H9 (cell line): Measurements from ENCODE around the gene ENOX2. TPM values are rescaled to one million over a fixed set of nuclear protein-coding genes. Genes with fewer than 3 reads are reported as not detected.

Experiments used
- DNase-seq: peaks from one replicate; pipeline ENCODE4 v3.0.0-alpha.2; 2017
- H2AFZ ChIP-seq: one replicate; pipeline ENCODE4 v1.6.1; 2013; ENCODE audit warnings: mild to moderate bottlenecking, low read length, control low read depth, moderate library complexity
- H2AK5ac ChIP-seq: 2 replicates; pipeline ENCODE4 v1.6.1; 2013; ENCODE audit warnings: low read length, control low read depth, mixed read lengths; ENCODE audit not compliant: insufficient read length
- H2BK120ac ChIP-seq: one replicate; pipeline ENCODE4 v1.6.1; 2013; ENCODE audit warnings: low read depth, mild to moderate bottlenecking, low read length, control low read depth, inconsistent platforms; ENCODE audit not compliant: poor library complexity, severe bottlenecking
- H2BK12ac ChIP-seq: 2 replicates; pipeline ENCODE4 v1.6.1; 2013; ENCODE audit warnings: low read length, control low read depth, mixed read lengths, low read depth; ENCODE audit not compliant: insufficient read length
- H2BK15ac ChIP-seq: 2 replicates; pipeline ENCODE4 v1.6.1; 2013; ENCODE audit warnings: low read depth, low read length, control low read depth
- H2BK20ac ChIP-seq: one replicate; pipeline ENCODE4 v1.6.1; 2013; ENCODE audit warnings: low read depth, mild to moderate bottlenecking, low read length, control low read depth, inconsistent platforms; ENCODE audit not compliant: poor library complexity, severe bottlenecking
- H2BK5ac ChIP-seq: 2 replicates; pipeline ENCODE4 v1.6.1; 2013; ENCODE audit warnings: low read length, control low read depth, mixed read lengths; ENCODE audit not compliant: insufficient read length
- H3K14ac ChIP-seq: 2 replicates; pipeline ENCODE4 v1.6.1; 2013; ENCODE audit warnings: low read length, control low read depth; ENCODE audit not compliant: insufficient read depth
- H3K18ac ChIP-seq: 2 replicates; pipeline ENCODE4 v1.6.1; 2013; ENCODE audit warnings: low read depth, mild to moderate bottlenecking, mixed read lengths, low read length, control low read depth; ENCODE audit not compliant: insufficient read length
- H3K23ac ChIP-seq: 2 replicates; pipeline ENCODE4 v1.6.1; 2013; ENCODE audit warnings: low read length, control low read depth, mixed read lengths, low read depth; ENCODE audit not compliant: insufficient read length
- H3K23me2 ChIP-seq: 2 replicates; pipeline ENCODE4 v1.6.1; 2013; ENCODE audit warnings: low read depth, mild to moderate bottlenecking, mixed read lengths, low read length, control low read depth; ENCODE audit not compliant: insufficient read length, poor library complexity, severe bottlenecking
- H3K27ac ChIP-seq: 2 replicates; pipeline ENCODE4 v1.5.1; 2013; ENCODE audit warnings: low read length, control low read depth, mixed read lengths, low read depth; ENCODE audit not compliant: insufficient read length
- H3K27me3 ChIP-seq: 2 replicates; pipeline ENCODE4 v1.6.1; 2013; ENCODE audit warnings: low read length, control low read depth, inconsistent platforms; ENCODE audit not compliant: insufficient read depth
- H3K4ac ChIP-seq: 2 replicates; pipeline ENCODE4 v1.6.1; 2013; ENCODE audit warnings: low read depth, mild to moderate bottlenecking, control low read depth, inconsistent platforms, low read length, moderate library complexity
- H3K4me1 ChIP-seq: 2 replicates; pipeline ENCODE4 v1.6.1; 2013; ENCODE audit warnings: low read length, control low read depth, inconsistent platforms; ENCODE audit not compliant: insufficient read depth
- H3K4me2 ChIP-seq: 2 replicates; pipeline ENCODE4 v1.6.1; 2013; ENCODE audit warnings: low read length, control low read depth, mixed read lengths; ENCODE audit not compliant: insufficient read length, insufficient read depth
- H3K56ac ChIP-seq: 2 replicates; pipeline ENCODE4 v1.6.1; 2013; ENCODE audit warnings: low read depth, mild to moderate bottlenecking, mixed read lengths, low read length, control low read depth; ENCODE audit not compliant: insufficient read length
- H3K79me1 ChIP-seq: 2 replicates; pipeline ENCODE4 v1.6.1; 2013; ENCODE audit warnings: low read depth, mild to moderate bottlenecking, moderate library complexity, low read length, control low read depth, inconsistent platforms; ENCODE audit not compliant: insufficient read depth, poor library complexity, severe bottlenecking
- H3K79me2 ChIP-seq: 2 replicates; pipeline ENCODE4 v1.6.1; 2013; ENCODE audit warnings: low read length, control low read depth, inconsistent platforms; ENCODE audit not compliant: insufficient read depth
- H3K9ac ChIP-seq: 2 replicates; pipeline ENCODE4 v1.6.1; 2013; ENCODE audit warnings: low read length, control low read depth, mixed read lengths; ENCODE audit not compliant: insufficient read length; ENCODE audit errors: extremely low read depth
- H3K9me3 ChIP-seq: one replicate; pipeline ENCODE4 v1.6.1; 2013; ENCODE audit warnings: low read depth, low read length, inconsistent platforms; ENCODE audit not compliant: control insufficient read depth
- H3T11ph ChIP-seq: one replicate; pipeline ENCODE4 v1.6.1; 2013; ENCODE audit warnings: mild to moderate bottlenecking, low read length, control low read depth, inconsistent platforms
- H4K20me1 ChIP-seq: one replicate; pipeline ENCODE4 v1.6.1; 2013; ENCODE audit not compliant: control insufficient read depth, insufficient read length, insufficient read depth
- H4K5ac ChIP-seq: 2 replicates; pipeline ENCODE4 v1.6.1; 2013; ENCODE audit warnings: low read depth, mild to moderate bottlenecking, mixed read lengths, low read length, control low read depth; ENCODE audit not compliant: insufficient read length
- H4K8ac ChIP-seq: replicated peaks from 2 replicates; pipeline ENCODE4 v1.6.1; 2013; ENCODE audit warnings: low read length, control low read depth, mixed read lengths, low read depth; ENCODE audit not compliant: insufficient read length
- H4K91ac ChIP-seq: 2 replicates; pipeline ENCODE4 v1.6.1; 2013; ENCODE audit warnings: low read depth, mild to moderate bottlenecking, moderate library complexity, mixed read lengths, low read length, control low read depth; ENCODE audit not compliant: insufficient read length
- H3K27ac Mint-ChIP-seq, 3 experiments: 2 replicates in 2 of 3; 3 replicates in 1 of 3; pipeline ENCODE4 v1.8.0; 2020 to 2021; ENCODE audit warnings: mixed read lengths in 3 of 3, mild to moderate bottlenecking in 1 of 3, moderate library complexity in 1 of 3
- H3K27me3 Mint-ChIP-seq: 2 replicates; pipeline ENCODE4 v1.8.0; 2021; ENCODE audit warnings: low read depth, mild to moderate bottlenecking, moderate library complexity, mixed read lengths
- H3K36me3 Mint-ChIP-seq, 3 experiments: 2 replicates in 2 of 3; 3 replicates in 1 of 3; pipeline ENCODE4 v1.8.0; 2020 to 2021; ENCODE audit warnings: low read depth in 3 of 3, mixed read lengths in 3 of 3; ENCODE audit not compliant: insufficient read depth in 1 of 3
- H3K4me1 Mint-ChIP-seq, 2 experiments: 2 replicates each; pipeline ENCODE4 v1.8.0; 2020; ENCODE audit warnings: mixed read lengths in 2 of 2
- H3K4me3 Mint-ChIP-seq, 2 experiments: 2 replicates in 1 of 2; 3 replicates in 1 of 2; pipeline ENCODE4 v1.8.0; 2020 to 2021; ENCODE audit warnings: mild to moderate bottlenecking in 2 of 2, mixed read lengths in 2 of 2, moderate library complexity in 1 of 2
- H3K9me3 Mint-ChIP-seq, 2 experiments: 2 replicates in 1 of 2; 3 replicates in 1 of 2; pipeline ENCODE4 v1.8.0; 2020; ENCODE audit warnings: mild to moderate bottlenecking in 2 of 2, mixed read lengths in 2 of 2, moderate library complexity in 1 of 2
- WGBS: extraction: QIAGEN DNeasy Blood & Tissue Kit; methylation state at CpG from one replicate; pipeline ENCODE4 v1.1.7; 2013; ENCODE audit warnings: missing lambda C conversion rate, low lambda C conversion rate, mixed read lengths; ENCODE audit not compliant: insufficient read length; ENCODE audit errors: extremely low coverage; 5-methylcytosine and 5-hydroxymethylcytosine counted together
- total RNA-seq: library from RNA; stranded (reverse); gene quantifications from 2 replicates; pipeline ENCODE4 v1.2.1, GENCODE V29; 2021
- TF ChIP-seq, protein P1 (sequence below): fragments of 200-600 bp; sonication (generic); conservative IDR thresholded peaks from 3 replicates; pipeline ENCODE4 v1.8.0; 2021; ENCODE audit warnings: antibody characterized with exemption, mild to moderate bottlenecking

The ENOX2 gene
- total RNA-seq, 1 experiment from 2014 or later: 17.7 TPM

DNA sequence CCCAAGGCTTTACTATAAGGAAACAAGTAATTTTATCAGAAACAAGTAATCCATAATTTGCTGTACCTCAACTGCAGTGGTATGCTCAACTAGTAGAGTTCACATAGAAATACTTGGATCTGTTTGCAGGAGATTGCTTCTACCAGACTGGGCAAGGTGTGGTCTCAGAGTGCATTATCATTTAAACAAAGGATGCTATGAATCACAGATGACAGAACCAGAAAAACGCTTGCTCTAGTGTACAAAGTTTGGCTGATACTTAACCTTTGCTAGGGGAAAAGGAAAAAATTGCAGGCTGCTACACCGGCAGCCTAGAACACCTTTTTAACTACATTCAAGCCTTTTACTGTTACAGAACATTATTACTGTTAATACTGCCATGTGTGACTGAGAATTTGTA lies 97.1 kb downstream of the ENOX2 start:
- Mint-ChIP-seq H3K4me1 (no peaks in the 10 kb centered on the region), H3K9me3 (no peaks in the 10 kb centered on the region), H3K4me3 (no peak overlapping the region), H3K27me3 (no peaks in the 10 kb centered on the region), H3K36me3 (no peaks in the 10 kb centered on the region), H3K27ac (no peak overlapping the region)
- Histone ChIP-seq H2BK120ac (no peak overlapping the region), H3K79me1 (no peaks in the 10 kb centered on the region), H3K27ac (no peak overlapping the region), H3K9me3 (no peaks in the 10 kb centered on the region), H3K4ac (no peak overlapping the region), H4K5ac (no peak overlapping the region), H3K23me2 (no peaks in the 10 kb centered on the region), H3K56ac (no peak overlapping the region), H2AK5ac (no peak overlapping the region), H2BK15ac (no peak overlapping the region), H2BK12ac (no peak overlapping the region), H4K20me1 (no peaks in the 10 kb centered on the region), H4K91ac (no peak overlapping the region), H3K18ac (no peak overlapping the region), H3K14ac (no peak overlapping the region), H3K9ac (no peak overlapping the region), H2AFZ (no peak overlapping the region), H2BK20ac (no peak overlapping the region), H4K8ac (no peak overlapping the region), H2BK5ac (no peak overlapping the region), H3K23ac (no peak overlapping the region), H3K4me1 (no peaks in the 10 kb centered on the region), H3K79me2 (no peaks in the 10 kb centered on the region), H3K4me2 (no peak overlapping the region), H3T11ph (no peak overlapping the region), H3K27me3 (no peaks in the 10 kb centered on the region)
- no peak for DNase-seq
- TF ChIP-seq, protein P1, sequence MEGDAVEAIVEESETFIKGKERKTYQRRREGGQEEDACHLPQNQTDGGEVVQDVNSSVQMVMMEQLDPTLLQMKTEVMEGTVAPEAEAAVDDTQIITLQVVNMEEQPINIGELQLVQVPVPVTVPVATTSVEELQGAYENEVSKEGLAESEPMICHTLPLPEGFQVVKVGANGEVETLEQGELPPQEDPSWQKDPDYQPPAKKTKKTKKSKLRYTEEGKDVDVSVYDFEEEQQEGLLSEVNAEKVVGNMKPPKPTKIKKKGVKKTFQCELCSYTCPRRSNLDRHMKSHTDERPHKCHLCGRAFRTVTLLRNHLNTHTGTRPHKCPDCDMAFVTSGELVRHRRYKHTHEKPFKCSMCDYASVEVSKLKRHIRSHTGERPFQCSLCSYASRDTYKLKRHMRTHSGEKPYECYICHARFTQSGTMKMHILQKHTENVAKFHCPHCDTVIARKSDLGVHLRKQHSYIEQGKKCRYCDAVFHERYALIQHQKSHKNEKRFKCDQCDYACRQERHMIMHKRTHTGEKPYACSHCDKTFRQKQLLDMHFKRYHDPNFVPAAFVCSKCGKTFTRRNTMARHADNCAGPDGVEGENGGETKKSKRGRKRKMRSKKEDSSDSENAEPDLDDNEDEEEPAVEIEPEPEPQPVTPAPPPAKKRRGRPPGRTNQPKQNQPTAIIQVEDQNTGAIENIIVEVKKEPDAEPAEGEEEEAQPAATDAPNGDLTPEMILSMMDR: no peak
- WGBS: no CpG with 5 or more reads among the region's 2 CpGs
